Activated CD8-positive, alpha-beta memory T cell treated with anti-CD3 and anti-CD28 coated beads, Interleukin-2, amount 50 U/mL, for 48 hours (primary cell): ENCODE data around the gene TMEM182.

ENCODE experiments used
- DNase-seq: peaks from one replicate; pipeline ENCODE4 v3.0.0-alpha.2; 2020

TMEM182 gene

GRCh38 chr2:102803041-102803896 lies 41.4 kb downstream of the TMEM182 start:
- DNase-seq: no peak

DNA sequence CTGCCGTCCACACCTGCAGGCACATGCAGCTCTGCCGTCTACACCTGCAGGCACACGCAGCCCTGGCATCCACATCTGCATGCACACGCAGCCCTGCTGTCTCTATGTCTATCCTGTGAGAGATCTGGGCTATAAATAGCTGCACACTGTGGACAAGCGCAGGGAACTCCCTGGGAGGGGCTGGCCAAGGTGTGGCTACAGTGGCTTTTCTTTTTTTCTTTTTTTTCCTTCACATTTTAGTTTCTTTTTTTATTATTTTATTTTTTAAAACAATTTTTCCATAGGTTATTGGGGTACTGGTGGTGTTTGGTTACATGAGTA lies 42.0 kb downstream of the TMEM182 start:
- no peak for DNase-seq

- DNase-seq: peak; percentile 65
Observed at GRCh38 chr2:102806250-102806837, 44.5 kb downstream of the TMEM182 start.

GRCh38 chr2:102809291-102810189 lies 47.7 kb downstream of the TMEM182 start:
- no peak for DNase-seq

GRCh38 chr2:102815285-102815684 lies 53.5 kb downstream of the TMEM182 start:
- DNase-seq: no peak

DNA sequence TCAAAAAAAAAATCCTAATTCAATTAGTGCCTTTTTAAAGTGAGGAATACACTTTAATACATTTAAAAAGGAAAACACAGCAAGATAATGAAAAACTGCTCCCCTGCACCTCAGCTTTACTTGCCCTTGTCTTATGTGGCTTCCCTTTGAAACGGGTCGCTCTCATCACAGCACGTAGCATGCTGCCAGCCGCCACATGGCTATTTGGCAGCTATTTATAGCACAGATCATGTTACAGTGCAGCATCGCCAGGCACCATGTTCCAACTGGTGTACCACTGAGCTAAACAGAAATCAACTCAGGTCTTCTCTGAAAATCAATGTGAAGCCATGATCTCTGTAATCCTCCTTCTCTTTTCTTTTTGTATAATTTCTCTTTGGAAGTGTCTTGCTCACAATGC lies 65.1 kb downstream of the TMEM182 start:
- DNase-seq: no peak

- no peak for DNase-seq
Observed at GRCh38 chr2:102832789-102833188, 71.0 kb downstream of the TMEM182 start.

GRCh38 chr2:102834523-102835273 lies 72.9 kb downstream of the TMEM182 start:
- no peak for DNase-seq

DNA sequence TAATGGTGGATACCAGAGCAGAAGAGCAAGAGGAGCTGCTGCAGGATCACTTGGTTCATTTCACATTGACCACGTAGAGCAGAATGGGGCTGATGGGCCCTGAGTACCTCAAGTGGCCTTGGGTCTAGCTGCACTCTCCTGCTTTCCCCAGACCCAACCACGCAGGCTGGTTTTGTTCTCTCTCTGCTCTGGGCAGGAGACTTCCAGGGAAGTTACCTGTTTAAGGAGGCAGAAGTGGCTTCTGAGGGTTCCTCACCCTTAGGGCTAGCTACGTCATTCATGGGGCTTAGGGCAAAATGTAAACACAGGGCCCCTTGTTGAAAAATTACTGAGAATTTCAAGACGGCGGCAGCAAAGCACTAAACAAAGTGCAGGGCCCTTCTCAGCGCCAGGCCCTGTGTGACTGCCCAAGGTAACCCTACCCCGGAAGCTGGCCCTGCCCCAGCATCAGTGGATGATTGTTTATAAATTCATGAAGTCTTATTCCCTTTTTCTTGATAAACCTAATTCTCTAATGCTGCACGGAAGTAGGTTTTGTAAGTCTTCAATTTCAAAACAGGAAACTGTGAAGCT lies 75.9 kb downstream of the TMEM182 start:
- no peak for DNase-seq

DNA sequence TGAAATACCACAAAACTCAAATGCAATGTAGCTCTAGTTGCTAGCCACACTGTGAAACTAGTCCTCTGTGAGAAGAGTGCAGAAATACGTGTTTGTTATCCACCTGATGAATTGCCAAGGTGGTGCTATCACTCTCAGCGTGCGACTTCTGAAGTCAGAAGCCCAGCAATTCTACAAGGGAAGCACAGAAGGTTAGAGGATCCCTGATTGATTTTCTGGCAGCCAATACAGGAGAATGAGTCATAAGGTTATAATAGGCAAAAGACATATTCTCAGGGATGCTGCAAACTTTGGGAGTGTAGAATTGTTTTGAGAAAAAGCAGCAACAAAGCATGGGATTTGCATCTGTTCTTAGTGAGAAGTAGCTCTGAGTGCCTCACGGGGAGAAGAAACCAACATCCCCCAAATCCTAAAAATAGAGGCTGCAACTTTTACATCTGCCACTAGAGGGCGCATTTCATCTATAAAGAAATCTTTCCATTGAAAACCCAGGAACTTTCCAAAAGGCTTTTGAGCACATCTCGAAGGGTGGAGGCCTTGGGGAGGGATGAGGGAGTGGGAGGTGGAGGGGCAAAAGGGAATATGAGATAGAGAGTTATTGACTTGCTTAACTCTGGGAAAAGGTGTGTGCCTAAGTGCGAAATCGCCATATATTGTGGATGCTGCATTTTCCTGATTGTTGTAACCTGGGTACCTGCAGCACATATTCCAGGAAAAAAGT lies 78.0 kb downstream of the TMEM182 start:
- DNase-seq: peak; percentile 58

- peak; percentile 52 for DNase-seq
Observed at GRCh38 chr2:102841107-102841840, 79.4 kb downstream of the TMEM182 start.

GRCh38 chr2:102843764-102844443 lies 82.1 kb downstream of the TMEM182 start:
- DNase-seq: no peak

DNA sequence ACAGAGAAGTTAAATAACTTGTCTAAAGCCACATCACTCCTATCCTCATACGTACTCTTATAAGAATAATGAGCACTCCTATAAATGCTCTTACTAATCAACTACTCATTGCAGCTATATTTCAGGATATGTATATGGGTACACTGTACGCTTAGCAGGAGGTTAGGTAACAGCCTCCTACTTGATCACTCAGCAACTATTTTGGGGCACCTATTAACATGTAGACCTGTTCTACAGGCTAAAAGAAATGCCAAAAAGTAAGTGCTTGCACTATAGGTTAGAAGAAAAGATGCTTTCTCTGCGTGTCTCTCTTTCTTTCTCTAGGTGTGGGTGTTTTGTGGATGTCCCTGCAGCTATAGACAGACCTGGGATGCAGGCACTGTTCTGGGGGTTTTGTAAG lies 83.1 kb downstream of the TMEM182 start:
- no peak for DNase-seq

DNA sequence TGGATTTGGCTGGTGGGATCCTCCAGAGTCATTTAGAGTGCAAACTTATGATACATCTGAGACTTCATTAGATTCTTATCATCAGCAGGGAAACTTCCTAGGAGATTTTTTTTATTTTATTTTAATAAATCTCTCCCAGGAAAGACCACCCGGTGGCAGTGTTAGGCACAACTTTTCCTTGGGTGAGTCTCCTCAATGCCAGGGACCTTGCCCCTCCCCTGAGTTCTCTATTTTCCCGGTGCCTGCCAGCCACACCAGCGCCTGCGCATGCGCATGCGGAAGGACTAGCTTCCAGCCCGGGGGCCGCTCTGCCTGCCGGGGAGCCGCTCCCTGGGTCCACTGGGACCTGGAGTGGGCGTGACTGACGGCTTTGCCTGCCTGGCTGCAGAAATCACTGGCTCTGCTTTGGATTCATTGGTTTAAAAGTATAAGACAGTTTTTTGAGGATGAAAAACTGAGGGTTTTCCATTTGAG lies 86.6 kb downstream of the TMEM182 start:
- peak; percentile 63 for DNase-seq

- DNase-seq: no peak
Observed at GRCh38 chr2:102850888-102851287, 89.1 kb downstream of the TMEM182 start.

DNA sequence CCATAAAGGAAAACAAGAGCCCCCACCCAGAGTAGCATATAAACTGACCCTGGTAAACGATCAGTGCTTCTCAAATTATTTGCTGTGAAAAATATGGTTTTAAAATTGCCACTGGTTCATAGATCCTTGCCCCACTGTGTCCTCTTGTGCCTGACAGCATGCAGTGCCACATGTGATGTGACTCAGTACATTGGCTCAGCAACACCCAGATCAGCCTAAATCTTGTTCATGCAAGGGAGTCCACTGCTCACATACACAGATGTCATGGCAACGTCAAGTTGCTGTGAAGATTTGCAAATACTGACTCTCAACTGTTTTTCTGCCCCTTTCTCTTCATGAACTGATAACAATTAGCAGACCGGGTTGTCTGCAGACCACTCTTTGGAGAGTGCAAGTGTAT lies 91.0 kb downstream of the TMEM182 start:
- DNase-seq: no peak
